ENCODE measurements around the gene DNAJC28.
"Not testable (repeated sequence)": the region's sequence is repeated elsewhere in the genome, so short reads cannot be mapped to it uniquely, and the experiment has no call there.

Gene DNAJC28

DNA sequence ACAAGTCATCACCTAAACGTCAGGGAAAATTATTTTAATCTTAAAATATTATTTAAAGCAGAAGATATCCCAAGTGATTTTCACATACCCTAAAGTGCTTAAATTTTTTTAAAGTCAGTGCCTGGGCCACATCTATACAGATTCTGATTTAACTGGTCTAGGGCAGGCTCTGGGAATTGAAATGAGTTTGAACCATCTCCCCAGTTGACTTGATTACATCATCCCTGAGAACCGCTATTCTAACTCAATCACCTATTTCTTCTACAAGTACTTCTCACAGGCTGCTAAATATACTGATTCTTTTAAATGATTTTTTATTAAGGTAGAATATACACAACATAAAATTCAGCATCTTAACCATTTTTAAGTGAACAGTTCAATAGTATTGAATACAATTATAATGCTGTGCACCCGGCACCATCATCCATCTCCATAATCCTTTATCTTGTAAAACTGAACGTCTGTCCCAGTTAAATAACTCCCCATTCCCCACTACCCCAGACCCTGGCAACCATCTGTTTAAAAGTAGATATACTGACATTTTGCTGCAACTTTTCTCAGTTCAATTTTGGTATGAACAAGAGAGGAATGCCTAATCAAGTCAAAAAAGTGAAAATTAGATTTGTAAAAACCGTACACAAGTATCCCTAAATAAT, 30.9 kb upstream of the DNAJC28 start:
- no peak overlapping the region for H3K27ac ChIP-seq
- TF ChIP-seq CTCF (conservative IDR thresholded peaks at IDR 0.05): no peak
- TF ChIP-seq ZFX (IDR thresholded peaks at IDR 0.05): no peak

DNA sequence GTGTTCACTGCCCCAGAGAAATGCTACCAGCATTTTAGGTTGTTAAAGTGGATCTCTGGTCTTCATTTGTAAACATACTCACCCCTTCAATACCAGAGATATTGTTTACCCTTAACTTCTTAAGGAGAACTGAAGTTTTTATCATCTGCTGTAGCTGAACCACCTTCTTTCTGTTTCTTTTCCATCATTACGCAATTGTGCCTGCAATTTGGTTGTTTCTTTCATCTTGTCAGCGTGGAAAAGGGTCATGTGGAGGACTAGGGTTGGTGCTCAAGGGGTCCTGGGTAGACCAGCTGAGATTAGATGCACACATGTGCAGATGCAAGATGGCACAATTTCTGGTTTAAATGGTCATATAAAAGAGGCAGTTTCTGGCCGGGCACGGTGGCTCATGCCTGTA, 27.4 kb upstream of the DNAJC28 start:
- TF ChIP-seq CTCF (conservative IDR thresholded peaks at IDR 0.05): no peak
- H3K27ac ChIP-seq: no peak overlapping the region

DNA sequence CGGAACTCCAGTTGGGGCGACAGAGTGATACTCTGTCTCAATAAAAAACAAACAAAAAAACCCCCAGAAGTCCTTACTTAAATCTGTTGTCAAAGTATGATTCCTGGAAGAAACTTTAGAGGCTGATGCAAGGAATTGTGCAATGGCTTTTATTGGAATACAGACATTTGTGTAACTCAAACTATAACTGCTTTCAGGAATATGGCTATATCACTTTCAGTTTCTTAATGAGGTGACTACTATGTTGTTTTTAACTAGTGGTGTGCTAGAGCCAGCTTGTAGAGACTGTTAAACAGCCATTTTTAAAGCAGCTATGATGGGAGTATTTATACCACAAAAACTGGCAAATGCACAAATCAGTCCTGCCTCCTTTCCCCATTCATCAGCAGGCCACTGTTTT, 22.7 kb upstream of the DNAJC28 start:
- H3K27ac ChIP-seq: no peak overlapping the region
- TF ChIP-seq ZFX (IDR thresholded peaks at IDR 0.05) (no peak), CTCF (conservative IDR thresholded peaks at IDR 0.05) (no peak)

GRCh38 chr21:33512481-33512880, 21.0 kb upstream of the DNAJC28 start:
- H3K27ac ChIP-seq: no peak overlapping the region
- no peak for TF ChIP-seq ZFX (IDR thresholded peaks at IDR 0.05)
- no peak for TF ChIP-seq CTCF (conservative IDR thresholded peaks at IDR 0.05)

GRCh38 chr21:33511639-33512038, 20.1 kb upstream of the DNAJC28 start:
- TF ChIP-seq ZFX (IDR thresholded peaks at IDR 0.05) (no peak), CTCF (conservative IDR thresholded peaks at IDR 0.05) (no peak)
- H3K27ac ChIP-seq: no peak overlapping the region

DNA sequence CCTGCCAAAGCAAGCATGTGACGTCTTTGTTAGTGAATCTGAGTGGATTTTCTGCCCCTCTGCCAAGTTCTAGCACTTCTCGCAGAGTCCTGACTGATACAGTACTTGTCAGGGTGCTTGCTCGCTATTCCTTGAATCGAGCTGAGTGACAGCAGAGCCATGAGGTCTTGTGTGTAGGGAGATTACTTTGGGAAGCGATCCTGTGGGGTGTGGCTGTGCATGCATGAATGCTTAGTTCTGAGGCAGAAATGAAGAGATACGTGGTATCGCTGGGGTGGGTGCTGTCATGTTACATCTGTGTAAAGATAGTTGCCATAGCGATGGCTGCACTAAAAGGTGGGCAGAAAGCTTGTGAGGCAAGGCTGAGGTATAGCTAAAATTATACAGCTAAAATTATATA, 19.3 kb upstream of the DNAJC28 start:
- no peak overlapping the region for H3K27ac ChIP-seq
- TF ChIP-seq CTCF (conservative IDR thresholded peaks at IDR 0.05) (no peak), ZFX (IDR thresholded peaks at IDR 0.05) (no peak)

- H3K27ac ChIP-seq: not testable (repeated sequence)
Observed at GRCh38 chr21:33507003-33507402, 15.5 kb upstream of the DNAJC28 start.

- H3K27ac ChIP-seq: no peak overlapping the region
- no peak for TF ChIP-seq CTCF (conservative IDR thresholded peaks at IDR 0.05)
- no peak for TF ChIP-seq ZFX (IDR thresholded peaks at IDR 0.05)
Observed at GRCh38 chr21:33505833-33506232, 14.3 kb upstream of the DNAJC28 start.
